HL-60 (cell line): ENCODE results near the gene PLA2G7.

Source experiments
- DNase-seq, 2 experiments: peaks; one replicate each; pipeline ENCODE4 v3.0.0-alpha.2; 2010 to 2020; ENCODE audit warnings: low read depth in 1 of 2, low spot score in 1 of 2
- H3K27ac ChIP-seq: fragments of 250-450 bp; sonication (Bioruptor Pico); replicated peaks from 2 replicates; pipeline ENCODE4 v1.5.1; 2020; ENCODE audit warnings: mild to moderate bottlenecking, moderate library complexity
- H3K27me3 ChIP-seq: fragments of 250-450 bp; sonication (Bioruptor Pico); 2 replicates; pipeline ENCODE4 v1.5.1; 2021; ENCODE audit warnings: mild to moderate bottlenecking, moderate library complexity; ENCODE audit not compliant: insufficient read depth, poor library complexity, severe bottlenecking
- H3K4me3 ChIP-seq: replicated peaks from 2 replicates; pipeline ENCODE4 v1.5.1; 2011; ENCODE audit warnings: mild to moderate bottlenecking, control low read depth, low read length; ENCODE audit not compliant: insufficient read depth
- GABPA ChIP-seq: IDR thresholded peaks from 2 replicates; pipeline ENCODE4 v1.6.1; 2012; ENCODE audit warnings: low read depth
- POLR2AphosphoS5 ChIP-seq: IDR thresholded peaks from 2 replicates; pipeline ENCODE4 v1.6.1; 2012; ENCODE audit warnings: low read depth
- REST ChIP-seq: IDR thresholded peaks from 2 replicates; pipeline ENCODE4 v1.6.1; 2012; ENCODE audit warnings: low read depth; ENCODE audit not compliant: insufficient replicate concordance
- SPI1 ChIP-seq: IDR thresholded peaks from 2 replicates; pipeline ENCODE4 v1.6.1; 2012; ENCODE audit warnings: low read depth, mild to moderate bottlenecking, borderline replicate concordance
- long read RNA-seq: library from polyadenylated mRNA; unstranded; transcript quantifications from one replicate; pipeline ENCODE4 v2.0.0, GENCODE V29; 2020
- TF ChIP-seq, protein P1 (sequence below): IDR thresholded peaks from one replicate; pipeline ENCODE4 v1.5.1; 2011; ENCODE audit warnings: low read length, control low read depth, inconsistent platforms; ENCODE audit not compliant: insufficient read depth

PLA2G7 gene
- long read RNA-seq = 0 reads

- H3K4me3 ChIP-seq = peak within 1 kb of the TSS; percentile 61
- peaks cover 21% of the 10 kb centered on the region for H3K27me3 ChIP-seq
- TF ChIP-seq SPI1 = no peak
- TF ChIP-seq GABPA = no peak
- TF ChIP-seq, protein P1, sequence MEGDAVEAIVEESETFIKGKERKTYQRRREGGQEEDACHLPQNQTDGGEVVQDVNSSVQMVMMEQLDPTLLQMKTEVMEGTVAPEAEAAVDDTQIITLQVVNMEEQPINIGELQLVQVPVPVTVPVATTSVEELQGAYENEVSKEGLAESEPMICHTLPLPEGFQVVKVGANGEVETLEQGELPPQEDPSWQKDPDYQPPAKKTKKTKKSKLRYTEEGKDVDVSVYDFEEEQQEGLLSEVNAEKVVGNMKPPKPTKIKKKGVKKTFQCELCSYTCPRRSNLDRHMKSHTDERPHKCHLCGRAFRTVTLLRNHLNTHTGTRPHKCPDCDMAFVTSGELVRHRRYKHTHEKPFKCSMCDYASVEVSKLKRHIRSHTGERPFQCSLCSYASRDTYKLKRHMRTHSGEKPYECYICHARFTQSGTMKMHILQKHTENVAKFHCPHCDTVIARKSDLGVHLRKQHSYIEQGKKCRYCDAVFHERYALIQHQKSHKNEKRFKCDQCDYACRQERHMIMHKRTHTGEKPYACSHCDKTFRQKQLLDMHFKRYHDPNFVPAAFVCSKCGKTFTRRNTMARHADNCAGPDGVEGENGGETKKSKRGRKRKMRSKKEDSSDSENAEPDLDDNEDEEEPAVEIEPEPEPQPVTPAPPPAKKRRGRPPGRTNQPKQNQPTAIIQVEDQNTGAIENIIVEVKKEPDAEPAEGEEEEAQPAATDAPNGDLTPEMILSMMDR = no peak
- TF ChIP-seq REST = no peak
- no peak for TF ChIP-seq POLR2AphosphoS5
- no peak for DNase-seq
- no peak within 1 kb of the TSS for H3K27ac ChIP-seq
Measured at GRCh38 chr6:46734867-46735719, at the start of gene PLA2G7. PLA2G7 (minus strand) TSS chr6:46735375; CDS start chr6:46722891, 12,484 bp downstream.

GRCh38 chr6:46784535-46784934 lies 49.4 kb upstream of the PLA2G7 start:
- H3K4me3 ChIP-seq = no peak overlapping the region
- H3K27me3 ChIP-seq = no peaks in the 10 kb centered on the region
- DNase-seq = no peak
- TF ChIP-seq, protein P1 = no peak
- TF ChIP-seq SPI1 (no peak), REST (no peak), GABPA (no peak)
- H3K27ac ChIP-seq = no peak overlapping the region

DNA sequence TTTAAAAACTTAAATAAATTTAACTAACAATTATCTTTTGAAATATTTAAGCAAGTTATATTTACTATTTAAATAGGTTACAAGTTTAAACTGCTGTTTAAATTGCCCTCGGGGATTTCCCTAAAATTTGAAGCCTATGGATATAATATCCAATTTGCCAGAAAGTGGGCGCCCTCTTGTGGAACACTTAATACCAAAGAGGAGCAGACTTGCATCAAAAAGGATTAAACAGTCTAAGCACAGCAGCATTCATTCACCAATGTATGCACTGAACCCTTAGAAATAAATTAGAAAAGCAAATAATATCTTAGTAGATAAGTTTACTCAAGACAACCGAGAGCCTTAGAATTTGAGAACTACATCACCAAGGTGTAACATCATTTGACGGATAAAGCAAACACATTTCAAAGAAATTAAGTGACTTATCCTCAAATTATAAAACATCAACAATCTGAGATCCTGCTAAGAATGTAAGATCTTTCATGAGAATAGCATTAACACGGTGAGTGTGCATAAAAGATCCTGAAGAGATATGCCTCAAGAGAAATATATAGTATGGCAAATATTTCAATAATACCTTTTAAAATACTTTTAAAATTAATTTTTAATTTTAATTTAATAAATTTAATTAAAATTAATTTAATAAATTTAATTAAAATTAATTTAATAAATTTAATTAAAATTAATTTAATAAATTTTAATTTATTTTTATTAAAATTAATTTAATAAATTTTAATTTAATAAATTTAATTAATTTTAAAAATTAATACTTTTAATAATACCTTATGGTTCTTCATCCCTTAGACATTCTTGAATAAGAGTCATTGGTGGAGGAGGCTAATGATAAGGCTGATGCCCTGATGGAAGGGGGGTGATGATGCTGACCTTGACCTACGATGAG lies 46.6 kb upstream of the PLA2G7 start:
- no peaks in the 10 kb centered on the region for H3K27me3 ChIP-seq
- DNase-seq = peak; percentile 42 to 65
- H3K4me3 ChIP-seq = no peak overlapping the region
- TF ChIP-seq POLR2AphosphoS5 (no peak), GABPA (no peak), SPI1 (no peak), REST (no peak)
- TF ChIP-seq, protein P1 = peak; percentile 35
- no peak overlapping the region for H3K27ac ChIP-seq
